ENCODE data around the gene DNAI7. TPM values are rescaled to one million over a fixed set of nuclear protein-coding genes. Genes with fewer than 3 reads are reported as not detected.

DNAI7 gene
- total RNA-seq, 2 donors from 2014 or later = 1.6 TPM

DNA sequence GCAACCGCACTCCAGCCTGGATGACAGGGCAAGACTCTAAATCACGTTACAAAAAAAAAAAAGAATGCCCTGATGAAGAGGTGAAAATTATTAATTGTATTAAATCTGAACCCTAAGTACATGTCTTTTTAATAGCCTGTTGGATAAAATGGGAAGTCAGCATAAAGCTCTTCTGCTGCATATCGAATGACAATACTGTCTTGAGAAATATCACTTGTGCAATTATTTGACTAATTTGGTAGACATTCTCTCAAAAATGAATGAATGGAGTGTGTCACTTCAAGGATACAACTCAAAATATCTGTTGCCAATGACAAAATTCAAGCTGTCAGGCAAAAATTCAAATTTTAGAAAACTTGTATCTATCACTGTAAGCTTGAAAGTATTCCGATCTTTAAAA, 38.9 kb downstream of the DNAI7 start:
- TF ChIP-seq, protein P1, sequence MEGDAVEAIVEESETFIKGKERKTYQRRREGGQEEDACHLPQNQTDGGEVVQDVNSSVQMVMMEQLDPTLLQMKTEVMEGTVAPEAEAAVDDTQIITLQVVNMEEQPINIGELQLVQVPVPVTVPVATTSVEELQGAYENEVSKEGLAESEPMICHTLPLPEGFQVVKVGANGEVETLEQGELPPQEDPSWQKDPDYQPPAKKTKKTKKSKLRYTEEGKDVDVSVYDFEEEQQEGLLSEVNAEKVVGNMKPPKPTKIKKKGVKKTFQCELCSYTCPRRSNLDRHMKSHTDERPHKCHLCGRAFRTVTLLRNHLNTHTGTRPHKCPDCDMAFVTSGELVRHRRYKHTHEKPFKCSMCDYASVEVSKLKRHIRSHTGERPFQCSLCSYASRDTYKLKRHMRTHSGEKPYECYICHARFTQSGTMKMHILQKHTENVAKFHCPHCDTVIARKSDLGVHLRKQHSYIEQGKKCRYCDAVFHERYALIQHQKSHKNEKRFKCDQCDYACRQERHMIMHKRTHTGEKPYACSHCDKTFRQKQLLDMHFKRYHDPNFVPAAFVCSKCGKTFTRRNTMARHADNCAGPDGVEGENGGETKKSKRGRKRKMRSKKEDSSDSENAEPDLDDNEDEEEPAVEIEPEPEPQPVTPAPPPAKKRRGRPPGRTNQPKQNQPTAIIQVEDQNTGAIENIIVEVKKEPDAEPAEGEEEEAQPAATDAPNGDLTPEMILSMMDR (conservative IDR thresholded peaks at IDR 0.05) = no peak
- Histone ChIP-seq H3K27ac (ENCODE audit: low read depth, low read length) (no peak overlapping the region), H3K36me3 (ENCODE audit: control insufficient read depth, insufficient read depth, low read length) (no peaks in the 10 kb centered on the region), H3K9me3 (ENCODE audit: control insufficient read depth, low read length) (no peaks in the 10 kb centered on the region), H3K27me3 (ENCODE audit: control insufficient read depth, insufficient read depth, low read length, poor library complexity, severe bottlenecking) (no peaks in the 10 kb centered on the region), H3K4me1 (ENCODE audit: control insufficient read depth, insufficient read depth, low read length) (no peaks in the 10 kb centered on the region), H3K4me3 (ENCODE audit: low read length) (no peak overlapping the region), H3K9ac (ENCODE audit: extremely low read depth, low read length, poor library complexity, severe bottlenecking) (no peak overlapping the region)
- WGBS, 2 experiments (ENCODE audit: insufficient coverage in 1 of 2, insufficient read length in 1 of 2) = 92 to 96% methylated on average over 2 to 4 of the region's 4 CpGs
- Mint-ChIP-seq H3K36me3 (ENCODE audit: low read depth) (no peaks in the 10 kb centered on the region), H3K27ac (no peak overlapping the region), H3K9me3 (peaks cover 18% of the 10 kb centered on the region), H3K27me3 (ENCODE audit: insufficient read depth) (no peaks in the 10 kb centered on the region), H3K4me1 (peaks cover 6% of the 10 kb centered on the region), H3K4me3 (no peak overlapping the region)
- no peak for DNase-seq

DNA sequence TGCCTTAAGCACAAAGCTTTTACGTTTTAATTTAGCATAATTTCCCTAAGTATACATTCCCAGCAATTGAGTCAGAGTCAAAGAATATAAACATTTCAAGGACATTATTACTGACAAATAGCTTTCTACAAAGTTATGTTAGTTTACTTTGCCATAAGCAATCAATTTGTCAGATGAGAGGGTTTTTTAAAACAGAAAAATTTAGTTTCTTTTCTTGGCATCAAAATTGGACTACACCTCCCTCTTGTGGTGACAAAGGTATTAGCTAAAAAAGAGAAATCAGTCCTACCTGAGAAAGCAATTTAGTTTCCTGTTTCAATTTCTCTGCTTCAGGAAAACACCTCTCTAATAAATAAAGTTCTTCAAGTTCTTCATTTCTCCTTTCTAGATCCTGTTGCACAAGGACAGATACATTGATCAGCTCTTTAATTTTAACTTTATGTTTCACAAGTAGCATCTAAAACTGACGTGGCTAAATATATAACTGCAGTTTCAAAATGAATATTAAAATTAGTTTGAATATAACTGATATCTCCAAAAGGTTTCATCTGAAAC, 39.9 kb downstream of the DNAI7 start:
- Mint-ChIP-seq H3K27me3 (ENCODE audit: insufficient read depth) (no peaks in the 10 kb centered on the region), H3K27ac (no peak overlapping the region)
- no peak overlapping the region for H3K4me3 ChIP-seq (ENCODE audit: low read length)

DNA sequence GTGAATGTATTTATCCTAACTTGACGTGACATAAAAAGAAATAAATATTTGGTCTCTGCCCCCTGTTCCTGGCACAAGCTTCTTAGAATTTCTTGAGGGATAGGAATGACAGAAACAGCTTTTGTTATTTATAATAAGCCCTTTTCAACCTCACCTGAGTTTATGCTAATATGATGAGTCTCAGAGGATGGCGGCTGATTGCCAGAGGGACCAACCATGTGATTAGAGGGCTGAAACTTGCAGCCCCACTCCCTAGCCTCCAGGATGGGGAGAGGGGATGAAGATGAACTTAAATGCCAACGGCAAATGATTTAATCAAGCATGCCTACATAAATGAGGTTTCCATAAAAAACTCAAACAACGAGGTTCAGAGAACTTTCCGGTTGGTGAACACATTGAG, 42.9 kb downstream of the DNAI7 start:
- peaks cover 6% of the 10 kb centered on the region for H3K4me1 Mint-ChIP-seq
- no peaks in the 10 kb centered on the region for H3K9me3 ChIP-seq (ENCODE audit: control insufficient read depth, low read length)
- no peaks in the 10 kb centered on the region for H3K4me1 ChIP-seq (ENCODE audit: control insufficient read depth, insufficient read depth, low read length)
- H3K4me3 ChIP-seq (ENCODE audit: low read length) = no peak overlapping the region
- no peak overlapping the region for H3K9ac ChIP-seq (ENCODE audit: extremely low read depth, low read length, poor library complexity, severe bottlenecking)
- no peak overlapping the region for H3K27ac ChIP-seq (ENCODE audit: low read depth, low read length)
- peaks cover 3% of the 10 kb centered on the region for H3K9me3 Mint-ChIP-seq
- H3K27ac Mint-ChIP-seq = no peak overlapping the region
- no peaks in the 10 kb centered on the region for H3K27me3 Mint-ChIP-seq (ENCODE audit: insufficient read depth)
- 50 to 66% methylated on average over 2 to 5 of the region's 5 CpGs for WGBS, 2 experiments (ENCODE audit: insufficient coverage in 1 of 2, insufficient read length in 1 of 2)
- no peak overlapping the region for H3K4me3 Mint-ChIP-seq
- peak; percentile 46 for DNase-seq
- H3K27me3 ChIP-seq (ENCODE audit: control insufficient read depth, insufficient read depth, low read length, poor library complexity, severe bottlenecking) = no peaks in the 10 kb centered on the region
- no peaks in the 10 kb centered on the region for H3K36me3 ChIP-seq (ENCODE audit: control insufficient read depth, insufficient read depth, low read length)
- TF ChIP-seq, protein P1 (conservative IDR thresholded peaks at IDR 0.05) = no peak
- H3K36me3 Mint-ChIP-seq (ENCODE audit: low read depth) = no peaks in the 10 kb centered on the region

More for the DNA sequence above, 39.9 kb downstream of the DNAI7 start:
- TF ChIP-seq, protein P1 (conservative IDR thresholded peaks at IDR 0.05) = peak; percentile 99
- no peaks in the 10 kb centered on the region for H3K9me3 ChIP-seq (ENCODE audit: control insufficient read depth, low read length)
- no peaks in the 10 kb centered on the region for H3K36me3 ChIP-seq (ENCODE audit: control insufficient read depth, insufficient read depth, low read length)
- Mint-ChIP-seq H3K9me3 (peaks cover 18% of the 10 kb centered on the region), H3K4me3 (no peak overlapping the region), H3K4me1 (peaks cover 6% of the 10 kb centered on the region), H3K36me3 (ENCODE audit: low read depth) (no peaks in the 10 kb centered on the region)
- no peak for DNase-seq
- 88 to 94% methylated on average over 1 to 2 of the region's 2 CpGs for WGBS, 2 experiments (ENCODE audit: insufficient coverage in 1 of 2, insufficient read length in 1 of 2)
- no peak overlapping the region for H3K9ac ChIP-seq (ENCODE audit: extremely low read depth, low read length, poor library complexity, severe bottlenecking)
- no peak overlapping the region for H3K27ac ChIP-seq (ENCODE audit: low read depth, low read length)
- no peaks in the 10 kb centered on the region for H3K4me1 ChIP-seq (ENCODE audit: control insufficient read depth, insufficient read depth, low read length)
- H3K27me3 ChIP-seq (ENCODE audit: control insufficient read depth, insufficient read depth, low read length, poor library complexity, severe bottlenecking) = no peaks in the 10 kb centered on the region

All from endodermal cell (in vitro differentiated cells).